Stimulated activated CD4-positive, alpha-beta T cell treated with anti-CD3 and anti-CD28 coated beads, Interleukin-4, amount 100 ng/mL, for 4 hours (primary cell): ENCODE results near the gene TRIM46.

Experiments used
- DNase-seq, 2 experiments: peaks; one replicate each; pipeline ENCODE4 v3.0.0-alpha.2; 2020

The TRIM46 gene

DNA sequence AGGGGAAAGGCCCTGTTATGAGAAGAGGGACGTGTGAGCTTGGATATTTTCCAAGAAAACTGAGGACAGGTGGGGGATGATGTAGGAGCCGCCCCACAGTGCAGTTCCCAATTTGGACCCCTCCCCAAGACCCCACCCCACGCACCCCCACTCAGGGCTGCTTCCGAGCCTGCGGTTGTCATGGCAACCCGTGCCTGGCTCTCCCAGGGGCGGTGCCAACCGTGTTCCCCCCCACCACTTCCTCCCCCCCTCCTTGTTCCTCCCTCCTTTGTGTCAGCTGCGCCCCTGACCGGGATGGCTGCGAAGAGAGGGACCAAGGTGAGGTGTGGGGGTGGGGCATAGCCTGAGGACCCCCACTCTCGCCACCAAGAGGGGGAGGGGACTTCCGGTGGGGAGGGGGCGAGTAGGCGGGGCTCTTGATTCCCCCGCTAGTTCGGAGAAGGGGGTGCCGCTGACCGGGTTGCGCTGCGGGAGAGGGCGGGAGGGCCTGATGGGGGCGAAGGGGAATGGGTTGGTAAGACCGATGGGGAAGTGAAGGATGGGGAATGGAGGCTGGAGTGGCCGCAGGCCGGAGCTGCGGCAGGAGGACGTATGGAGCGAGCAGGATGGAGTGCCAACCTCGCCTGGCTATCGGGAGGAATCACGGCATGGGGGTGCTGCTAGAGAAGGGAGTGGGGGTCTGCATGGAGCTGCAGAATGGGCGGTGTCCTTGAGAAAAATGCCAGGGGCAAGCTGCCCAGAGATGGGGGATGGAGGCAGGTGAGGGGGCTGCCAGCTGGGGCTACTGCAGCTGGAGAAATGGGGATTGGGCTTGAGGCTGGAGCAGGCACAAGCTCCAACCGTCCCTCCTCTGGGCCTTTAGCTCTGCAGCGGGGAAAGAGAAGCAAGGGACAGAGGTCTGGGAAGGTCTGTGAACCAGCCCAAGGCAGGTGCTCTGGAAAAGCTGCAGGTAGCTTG is 953 bp downstream of the TRIM46 start:
- peak; percentile 43 to 45 for DNase-seq

DNA sequence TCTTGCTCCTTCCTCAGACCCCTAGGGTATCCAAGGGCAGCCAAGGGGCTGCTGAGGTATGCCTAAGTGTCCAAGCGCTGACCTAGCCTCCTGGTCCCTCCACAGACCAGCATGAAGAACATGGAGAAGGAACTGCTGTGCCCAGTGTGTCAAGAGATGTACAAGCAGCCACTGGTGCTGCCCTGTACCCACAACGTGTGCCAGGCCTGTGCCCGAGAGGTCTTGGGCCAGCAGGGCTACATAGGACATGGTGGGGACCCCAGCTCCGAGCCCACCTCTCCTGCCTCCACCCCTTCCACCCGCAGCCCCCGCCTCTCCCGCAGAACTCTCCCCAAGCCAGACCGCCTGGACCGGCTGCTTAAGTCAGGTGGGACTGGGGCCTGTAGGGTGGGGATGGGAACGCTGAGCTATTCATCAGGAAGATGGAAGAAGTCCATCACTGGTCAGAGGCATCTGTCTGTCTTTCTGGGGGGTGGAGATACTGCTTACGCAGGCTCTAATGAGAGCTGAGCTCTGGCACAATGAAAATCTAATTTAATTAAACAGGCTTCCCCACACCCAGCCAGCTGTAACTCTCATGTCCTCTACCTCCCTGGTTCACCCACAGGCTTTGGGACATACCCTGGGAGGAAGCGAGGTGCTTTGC is 1.8 kb downstream of the TRIM46 start:
- DNase-seq = no peak

GRCh38 chr1:155175927-155176371 is 2.3 kb downstream of the TRIM46 start:
- DNase-seq = no peak

- DNase-seq = peak; percentile 76 to 85
Measured at GRCh38 chr1:155176544-155177071, 3.0 kb downstream of the TRIM46 start.

- DNase-seq = no peak
Measured at GRCh38 chr1:155177192-155177917, 3.7 kb downstream of the TRIM46 start.

DNA sequence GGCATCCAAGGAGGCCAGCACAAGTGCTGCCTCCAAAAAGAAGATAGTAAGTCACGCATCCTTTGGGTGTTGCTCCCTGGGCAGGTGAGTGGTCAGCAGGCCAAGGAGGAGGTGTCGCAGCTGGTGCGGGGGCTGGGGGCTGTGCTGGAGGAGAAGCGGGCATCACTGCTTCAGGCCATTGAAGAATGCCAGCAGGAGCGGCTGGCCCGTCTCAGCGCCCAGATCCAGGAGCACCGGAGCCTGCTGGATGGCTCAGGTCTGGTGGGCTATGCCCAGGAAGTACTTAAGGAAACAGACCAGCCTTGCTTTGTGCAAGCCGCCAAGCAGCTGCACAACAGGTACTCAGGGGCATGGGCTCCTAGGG is 4.3 kb downstream of the TRIM46 start:
- no peak for DNase-seq

- no peak for DNase-seq
Measured at GRCh38 chr1:155178441-155179111, 4.9 kb downstream of the TRIM46 start.

DNA sequence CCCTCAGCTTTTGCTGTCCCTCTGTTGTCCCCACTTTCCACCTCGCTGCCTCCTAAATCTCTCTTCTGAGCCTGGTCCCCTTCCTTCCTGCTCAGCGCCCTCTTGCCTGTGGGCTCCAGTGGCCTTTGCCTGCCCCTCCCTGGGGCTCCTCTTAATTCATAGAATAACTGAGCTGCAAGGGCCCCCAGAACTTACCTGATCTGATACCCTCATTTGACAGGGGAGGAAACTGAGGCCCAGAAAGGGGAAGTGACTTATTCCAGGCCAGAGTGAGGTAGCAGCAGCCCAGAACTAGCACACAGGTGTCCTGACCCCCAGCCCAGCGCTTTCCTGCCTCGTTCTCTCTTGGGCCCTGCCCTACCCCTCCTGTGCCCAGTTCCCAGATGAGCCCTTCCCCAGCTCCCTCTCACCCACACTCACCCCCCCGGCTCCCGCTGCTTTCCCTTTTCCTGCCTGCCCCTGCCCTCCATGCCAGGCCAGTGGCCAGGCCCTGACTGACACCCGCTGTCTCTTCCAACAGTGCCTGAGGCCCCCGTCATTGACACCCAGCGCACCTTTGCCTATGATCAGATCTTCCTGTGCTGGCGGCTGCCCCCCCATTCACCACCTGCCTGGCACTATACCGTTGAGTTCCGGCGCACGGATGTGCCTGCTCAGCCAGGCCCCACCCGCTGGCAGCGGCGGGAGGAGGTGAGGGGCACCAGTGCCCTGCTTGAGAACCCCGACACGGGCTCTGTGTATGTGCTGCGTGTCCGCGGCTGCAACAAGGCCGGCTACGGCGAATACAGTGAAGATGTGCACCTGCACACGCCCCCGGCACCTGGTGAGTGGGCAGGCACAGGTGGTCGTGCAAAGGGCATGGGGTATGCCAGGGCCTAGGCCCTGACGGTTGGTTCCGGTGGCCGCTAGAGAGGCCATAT is 5.7 kb downstream of the TRIM46 start:
- no peak for DNase-seq

DNA sequence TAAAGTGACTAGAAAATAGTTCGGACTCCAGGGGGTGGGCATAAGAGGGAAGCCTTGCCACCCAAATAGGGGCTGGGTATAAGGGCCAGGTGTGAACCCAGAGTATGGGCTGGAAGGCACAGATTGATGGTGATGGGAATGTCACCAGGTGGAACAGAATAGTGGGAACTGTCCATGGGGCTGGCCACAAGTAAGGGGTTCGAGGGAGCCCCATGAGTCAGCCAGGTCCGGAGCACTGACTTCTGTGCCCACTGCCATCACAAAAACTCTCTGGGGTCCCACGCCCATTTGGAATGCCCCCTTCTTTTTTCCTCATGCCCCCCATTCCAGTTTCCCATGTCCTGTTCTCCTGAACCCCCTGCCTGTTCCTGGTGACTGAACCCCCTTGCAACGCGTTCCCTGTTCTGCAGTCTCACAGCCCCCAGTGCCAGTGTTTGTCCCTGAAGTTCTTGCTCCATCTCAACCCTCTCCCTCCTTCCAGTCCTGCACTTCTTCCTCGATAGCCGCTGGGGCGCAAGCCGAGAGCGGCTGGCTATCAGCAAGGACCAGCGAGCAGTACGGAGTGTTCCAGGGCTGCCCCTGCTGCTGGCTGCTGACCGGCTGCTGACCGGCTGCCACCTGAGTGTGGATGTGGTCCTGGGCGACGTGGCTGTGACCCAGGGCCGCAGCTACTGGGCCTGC is 7.9 kb downstream of the TRIM46 start:
- DNase-seq = no peak

DNA sequence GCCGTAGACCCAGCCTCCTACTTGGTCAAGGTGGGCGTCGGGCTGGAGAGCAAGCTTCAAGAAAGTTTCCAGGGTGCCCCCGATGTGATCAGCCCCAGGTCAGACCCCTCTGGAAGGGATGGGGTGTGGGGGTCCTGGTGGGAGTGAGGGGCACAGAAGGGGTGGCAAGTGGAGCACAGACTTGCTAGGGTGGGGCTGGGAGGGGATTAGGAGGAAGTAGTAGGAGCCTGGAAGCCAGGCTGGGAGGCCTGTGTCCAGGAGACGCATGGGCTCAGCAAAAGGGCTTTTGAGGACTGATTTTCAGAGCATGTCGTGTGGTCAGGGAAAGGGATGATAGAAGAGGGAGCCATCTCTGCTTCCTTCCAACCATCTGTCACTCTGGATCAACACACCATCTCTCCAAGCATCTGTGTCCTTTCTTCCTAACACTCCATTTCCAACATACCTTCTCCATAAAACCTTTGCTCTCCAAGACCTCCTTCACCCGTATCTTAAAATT is 8.5 kb downstream of the TRIM46 start:
- no peak for DNase-seq

- no peak for DNase-seq
Measured at GRCh38 chr1:155183775-155184221, 10.1 kb downstream of the TRIM46 start.

- no peak for DNase-seq
Measured at GRCh38 chr1:155184351-155184811, 10.7 kb downstream of the TRIM46 start.

DNA sequence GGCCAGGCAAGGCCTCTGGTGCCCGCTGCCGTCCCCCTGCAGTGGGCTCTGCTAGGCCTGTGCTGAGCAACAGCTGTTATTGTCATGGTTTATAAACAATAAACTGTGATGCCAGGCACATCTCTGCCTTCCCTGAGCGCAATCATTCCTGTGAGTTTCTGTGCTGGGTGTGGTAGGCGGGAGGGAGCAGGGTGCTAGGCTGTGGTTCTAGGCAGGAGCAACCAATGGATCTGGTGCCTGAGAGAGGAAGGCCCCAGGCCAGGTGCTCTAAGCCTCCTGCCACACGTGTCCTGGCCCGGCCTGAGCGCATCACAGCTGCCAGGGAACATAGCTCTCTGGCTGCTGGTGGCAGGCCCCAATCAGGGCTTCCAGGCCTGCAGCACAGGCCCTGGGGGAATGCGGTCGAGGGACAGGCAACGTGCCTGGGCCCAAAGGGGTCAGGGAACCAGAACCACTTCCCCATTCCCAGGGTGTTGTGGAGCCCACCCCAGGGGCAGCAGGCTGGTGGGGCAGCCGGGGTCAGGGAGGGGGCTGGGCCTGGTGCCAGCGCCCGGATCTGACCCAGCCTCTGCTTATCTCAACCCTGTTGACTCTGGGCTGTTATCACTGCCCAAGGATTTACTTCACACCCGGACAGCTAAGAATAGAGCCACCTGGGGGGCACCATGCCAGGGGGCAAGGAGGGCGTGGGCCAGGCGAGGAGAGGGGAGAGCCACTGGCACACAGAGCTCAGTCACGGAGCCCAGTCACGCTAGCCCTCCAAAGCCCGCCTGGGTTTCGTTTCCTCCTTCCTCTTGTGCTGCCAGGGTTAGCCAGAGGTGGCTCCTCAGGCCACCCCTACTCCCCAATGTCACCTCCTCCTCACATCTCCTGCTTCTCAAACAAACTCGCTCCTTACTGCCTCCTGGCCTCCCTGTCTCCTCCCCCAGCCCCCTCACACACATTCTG is 11.5 kb downstream of the TRIM46 start:
- no peak for DNase-seq

DNA sequence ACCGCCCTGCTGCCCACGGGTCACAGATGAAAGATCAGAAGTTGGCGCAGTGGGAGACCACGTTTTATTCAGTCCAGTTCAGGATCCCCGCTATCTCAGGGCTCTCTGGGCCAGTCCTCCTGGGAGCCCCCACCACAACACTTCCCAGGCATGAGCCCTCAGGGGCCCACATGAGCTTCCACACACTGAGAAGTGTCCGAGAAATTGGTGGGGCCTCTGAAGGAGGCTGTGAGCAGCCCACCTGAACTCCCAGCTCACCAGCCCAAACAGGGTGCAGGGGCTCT is 12.1 kb downstream of the TRIM46 start:
- DNase-seq = no peak

- no peak for DNase-seq
Measured at GRCh38 chr1:155186067-155186793, 12.6 kb downstream of the TRIM46 start.

- DNase-seq = no peak
Measured at GRCh38 chr1:155186794-155187455, 13.3 kb downstream of the TRIM46 start.

DNA sequence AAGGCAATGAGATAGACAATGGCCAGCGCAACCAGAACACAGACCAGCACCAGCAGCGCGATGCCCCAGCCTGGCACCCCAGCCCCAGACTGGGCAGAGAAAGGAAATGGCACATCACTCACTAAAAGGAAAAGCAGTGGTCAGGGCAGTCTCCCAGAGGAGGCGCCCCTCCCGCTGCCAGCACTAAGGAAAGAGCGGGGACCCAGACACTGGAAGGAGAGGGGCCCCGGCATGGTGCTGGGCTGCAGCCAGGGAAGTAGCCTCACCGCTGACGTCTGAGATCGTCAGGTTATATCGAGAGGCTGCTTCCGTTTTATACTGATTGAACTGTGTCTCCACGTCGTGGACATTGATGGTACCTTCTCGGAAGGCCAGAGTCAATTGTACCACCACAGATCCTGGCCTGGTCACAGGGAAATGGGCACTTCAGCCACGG is 13.8 kb downstream of the TRIM46 start:
- DNase-seq = no peak

DNA sequence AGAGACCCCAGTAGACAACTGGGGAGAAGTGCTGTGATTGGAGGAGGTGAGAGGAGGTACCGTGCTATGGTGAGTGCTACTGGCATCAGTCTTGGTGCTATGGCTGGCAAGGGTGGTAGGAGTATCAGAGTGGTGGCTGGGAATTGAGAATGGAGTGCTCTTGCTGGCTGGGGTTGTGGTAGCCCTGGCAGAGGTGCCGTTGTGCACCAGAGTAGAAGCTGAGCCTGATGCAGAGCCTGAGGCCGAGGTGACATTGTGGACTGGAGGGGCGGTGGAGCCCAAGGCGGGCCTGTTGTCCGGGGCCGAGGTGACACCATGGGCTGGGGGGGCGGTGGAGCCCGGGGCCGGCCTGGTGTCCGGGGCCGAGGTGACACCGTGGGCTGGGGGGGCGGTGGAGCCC is 14.6 kb downstream of the TRIM46 start:
- no peak for DNase-seq
